Adipocyte (in vitro differentiated cells): Measurements from ENCODE around the gene TMPRSS11A.

Source experiments
- DNase-seq: peaks from one replicate; pipeline ENCODE4 v3.0.0-alpha.2; 2015; ENCODE audit warnings: low read depth
- H3K27me3 ChIP-seq: replicated peaks from 2 replicates; pipeline ENCODE4 v1.7.0; 2013; ENCODE audit warnings: mild to moderate bottlenecking, low read length, moderate library complexity; ENCODE audit not compliant: control insufficient read depth, insufficient read depth
- H3K36me3 ChIP-seq: 2 replicates; pipeline ENCODE4 v1.7.0; 2013; ENCODE audit warnings: low read length, mild to moderate bottlenecking, moderate library complexity; ENCODE audit not compliant: control insufficient read depth, insufficient read depth, severe bottlenecking
- H3K4me1 ChIP-seq: 2 replicates; pipeline ENCODE4 v1.7.0; 2013; ENCODE audit warnings: mild to moderate bottlenecking, low read length, moderate library complexity; ENCODE audit not compliant: control insufficient read depth, insufficient read depth
- H3K4me3 ChIP-seq: 2 replicates; pipeline ENCODE4 v1.7.0; 2013; ENCODE audit warnings: mild to moderate bottlenecking, low read length, moderate library complexity
- H3K9ac ChIP-seq: 2 replicates; pipeline ENCODE4 v1.7.0; 2013; ENCODE audit warnings: mild to moderate bottlenecking, low read length, moderate library complexity
- H3K9me3 ChIP-seq: 2 replicates; pipeline ENCODE4 v1.7.0; 2013; ENCODE audit warnings: mild to moderate bottlenecking, low read length, moderate library complexity; ENCODE audit not compliant: control insufficient read depth

Gene TMPRSS11A

GRCh38 chr4:67891645-67892044 lies 71.6 kb downstream of the TMPRSS11A start:
- H3K36me3 ChIP-seq, result no peaks in the 10 kb centered on the region
- no peaks in the 10 kb centered on the region for H3K9me3 ChIP-seq
- H3K9ac ChIP-seq, result no peak overlapping the region
- H3K27me3 ChIP-seq, result no peaks in the 10 kb centered on the region
- no peak overlapping the region for H3K4me3 ChIP-seq
- peaks cover 13% of the 10 kb centered on the region for H3K4me1 ChIP-seq
- DNase-seq, result no peak

GRCh38 chr4:67886281-67886680 lies 77.0 kb downstream of the TMPRSS11A start:
- no peak overlapping the region for H3K9ac ChIP-seq
- H3K36me3 ChIP-seq, result no peaks in the 10 kb centered on the region
- peaks cover 4% of the 10 kb centered on the region for H3K4me1 ChIP-seq
- H3K4me3 ChIP-seq, result no peak overlapping the region
- no peaks in the 10 kb centered on the region for H3K27me3 ChIP-seq
- DNase-seq, result peak; percentile 44
- no peaks in the 10 kb centered on the region for H3K9me3 ChIP-seq

GRCh38 chr4:67885762-67886161 lies 77.5 kb downstream of the TMPRSS11A start:
- H3K36me3 ChIP-seq, result no peaks in the 10 kb centered on the region
- peaks cover 4% of the 10 kb centered on the region for H3K4me1 ChIP-seq
- H3K27me3 ChIP-seq, result no peaks in the 10 kb centered on the region
- no peak overlapping the region for H3K4me3 ChIP-seq
- no peaks in the 10 kb centered on the region for H3K9me3 ChIP-seq
- DNase-seq, result peak; percentile 76
- H3K9ac ChIP-seq, result no peak overlapping the region

GRCh38 chr4:67884701-67885100 lies 78.6 kb downstream of the TMPRSS11A start:
- no peaks in the 10 kb centered on the region for H3K36me3 ChIP-seq
- no peaks in the 10 kb centered on the region for H3K27me3 ChIP-seq
- no peak overlapping the region for H3K4me3 ChIP-seq
- no peak for DNase-seq
- H3K4me1 ChIP-seq, result peaks cover 4% of the 10 kb centered on the region
- H3K9ac ChIP-seq, result no peak overlapping the region
- no peaks in the 10 kb centered on the region for H3K9me3 ChIP-seq

- H3K9me3 ChIP-seq, result no peaks in the 10 kb centered on the region
- H3K36me3 ChIP-seq, result no peaks in the 10 kb centered on the region
- no peak within 1 kb of the TSS for H3K4me3 ChIP-seq
- H3K4me1 ChIP-seq, result peaks cover 8% of the 10 kb centered on the region
- H3K9ac ChIP-seq, result no peak within 1 kb of the TSS
- DNase-seq, result no peak
- no peaks in the 10 kb centered on the region for H3K27me3 ChIP-seq
Observed at GRCh38 chr4:67883902-67884301, 79.4 kb downstream of the TMPRSS11A start, which contains the start of gene TMPRSS11D. TSS of gene TMPRSS11D (minus strand) at chr4:67884002. CDS start at chr4:67883933, 69 bp downstream.

- no peak for DNase-seq
- Histone ChIP-seq H3K4me1 (peaks cover 8% of the 10 kb centered on the region), H3K4me3 (no peak overlapping the region), H3K9me3 (no peaks in the 10 kb centered on the region), H3K9ac (no peak overlapping the region), H3K36me3 (no peaks in the 10 kb centered on the region), H3K27me3 (no peaks in the 10 kb centered on the region)
Observed at GRCh38 chr4:67883458-67883857, 79.8 kb downstream of the TMPRSS11A start.

- Histone ChIP-seq H3K27me3 (no peaks in the 10 kb centered on the region), H3K4me1 (peaks cover 6% of the 10 kb centered on the region), H3K4me3 (no peak overlapping the region), H3K9ac (no peak overlapping the region), H3K36me3 (no peaks in the 10 kb centered on the region), H3K9me3 (no peaks in the 10 kb centered on the region)
- DNase-seq, result no peak
Observed at GRCh38 chr4:67880866-67881610, 82.3 kb downstream of the TMPRSS11A start.

GRCh38 chr4:67879486-67879885 lies 83.8 kb downstream of the TMPRSS11A start:
- peak; percentile 58 for DNase-seq
- no peak overlapping the region for H3K4me3 ChIP-seq
- H3K9me3 ChIP-seq, result no peaks in the 10 kb centered on the region
- H3K4me1 ChIP-seq, result peaks cover 19% of the 10 kb centered on the region
- H3K9ac ChIP-seq, result no peak overlapping the region
- H3K27me3 ChIP-seq, result no peaks in the 10 kb centered on the region
- no peaks in the 10 kb centered on the region for H3K36me3 ChIP-seq

GRCh38 chr4:67877086-67877485 lies 86.2 kb downstream of the TMPRSS11A start:
- peak; percentile 6 for DNase-seq
- H3K4me3 ChIP-seq, result no peak overlapping the region
- H3K4me1 ChIP-seq, result peaks cover 43% of the 10 kb centered on the region

GRCh38 chr4:67874986-67875385 lies 88.3 kb downstream of the TMPRSS11A start:
- Histone ChIP-seq H3K9me3 (no peaks in the 10 kb centered on the region), H3K36me3 (no peaks in the 10 kb centered on the region), H3K27me3 (no peaks in the 10 kb centered on the region), H3K4me3 (no peak overlapping the region), H3K4me1 (peaks cover 44% of the 10 kb centered on the region), H3K9ac (no peak overlapping the region)
- peak; percentile 92 for DNase-seq

More at GRCh38 chr4:67877086-67877485, 86.2 kb downstream of the TMPRSS11A start:
- Histone ChIP-seq H3K36me3 (no peaks in the 10 kb centered on the region), H3K9me3 (no peaks in the 10 kb centered on the region), H3K9ac (no peak overlapping the region), H3K27me3 (no peaks in the 10 kb centered on the region)

- DNase-seq, result peak; percentile 49
- Histone ChIP-seq H3K27me3 (no peaks in the 10 kb centered on the region), H3K4me3 (no peak overlapping the region), H3K36me3 (no peaks in the 10 kb centered on the region), H3K4me1 (peaks cover 41% of the 10 kb centered on the region), H3K9ac (peak overlapping the region; percentile 42), H3K9me3 (no peaks in the 10 kb centered on the region)
Observed at GRCh38 chr4:67873116-67873515, 90.2 kb downstream of the TMPRSS11A start.

- H3K9ac ChIP-seq, result peak overlapping the region; percentile 42
- no peaks in the 10 kb centered on the region for H3K27me3 ChIP-seq
- H3K9me3 ChIP-seq, result peaks cover 3% of the 10 kb centered on the region
- no peak overlapping the region for H3K4me3 ChIP-seq
- H3K36me3 ChIP-seq, result no peaks in the 10 kb centered on the region
- DNase-seq, result peak; percentile 84
- peaks cover 41% of the 10 kb centered on the region for H3K4me1 ChIP-seq
Observed at GRCh38 chr4:67871867-67872266, 91.4 kb downstream of the TMPRSS11A start.
